Mucosa of descending colon (tissue), 3 donors: ENCODE results near the gene LSM10. TPM values are rescaled to one million over a fixed set of nuclear protein-coding genes. Genes with fewer than 3 reads are reported as not detected.
A peak's percentile ranks its signal among the peaks of the same experiment; 100 is the strongest.

Source experiments
- ATAC-seq: fragments of 200-7000 bp; cut with Tn5 transposase; one replicate; pipeline ENCODE4 v1.9.1; 2020; ENCODE audit warnings: mild to moderate bottlenecking, moderate library complexity
- DNase-seq, 3 donors: peaks; one replicate each; pipeline ENCODE4 v3.0.0-alpha.2; 2020
- H3K36me3 ChIP-seq: fragments of 200-600 bp; one replicate; pipeline ENCODE4 v1.8.0; 2021; ENCODE audit warnings: low read depth, mild to moderate bottlenecking
- H3K4me1 ChIP-seq: fragments of 200-600 bp; one replicate; pipeline ENCODE4 v1.8.0; 2021; ENCODE audit warnings: low read depth, mild to moderate bottlenecking
- H3K4me3 ChIP-seq: fragments of 200-600 bp; one replicate; pipeline ENCODE4 v1.8.0; 2021; ENCODE audit warnings: mild to moderate bottlenecking
- H3K9me3 ChIP-seq: fragments of 200-600 bp; one replicate; pipeline ENCODE4 v1.8.0; 2021; ENCODE audit warnings: mild to moderate bottlenecking
- intact Hi-C, 2 donors: fragments of 100-400 bp; cut with DNase I in 1 of 2; cut with micrococcal nuclease in 1 of 2; formaldehyde crosslinking; loops; one replicate each; pipeline versions ENCODE4 v1.11.0 to v1.11.1; 2022; cut with DNase I, micrococcal nuclease
- total RNA-seq, 3 donors: library from RNA; stranded (reverse); fragmentation: NEBNext Ultra II Directional in 2 of 3; extraction: Animal tissue kit (Norgen Biotek cat#: 25700) in 2 of 3; gene quantifications; one replicate each; pipeline versions ENCODE4 v1.2.1 to v1.2.4, GENCODE V29; 2021 to 2023
- TF ChIP-seq, protein P1 (sequence below): fragments of 200-600 bp; IDR thresholded peaks from one replicate; pipeline ENCODE4 v1.8.0; 2022; ENCODE audit warnings: antibody characterized with exemption, mild to moderate bottlenecking
- donor health status: DM: no; HTN: no; CAD: no; lungs with moderate emphysema.
- donor health status: DM: no; HTN: no; CAD: no.
- donor health status: DM: no; HTN: yes; CAD: no.

Gene LSM10
- total RNA-seq, 3 donors from 2014 or later = 19.5 to 52.9 (median 22.5) TPM

DNA sequence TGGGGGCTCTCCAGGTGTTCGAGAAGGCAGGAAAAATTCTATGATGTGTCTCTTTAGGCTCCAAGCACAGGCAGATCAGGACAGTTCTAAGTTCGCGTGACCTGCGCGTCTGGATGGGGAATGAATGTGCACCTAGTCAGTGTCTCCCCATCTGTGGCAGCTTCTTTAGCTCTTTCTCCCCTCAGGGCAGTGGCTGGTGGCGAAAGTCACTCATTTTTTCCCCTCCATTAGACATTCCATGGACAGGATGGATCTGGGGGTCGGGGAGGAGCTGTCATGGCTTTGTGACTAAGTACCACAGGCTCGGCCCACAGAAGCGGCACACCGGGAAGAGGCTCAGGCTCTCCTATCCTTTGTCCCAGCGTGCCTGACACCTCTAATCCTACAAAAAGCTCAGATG is 43.2 kb downstream of the LSM10 start:
- ATAC-seq = no peak
- intact Hi-C loops = no loop called here
- H3K36me3 ChIP-seq = no peaks in the 10 kb centered on the region
- TF ChIP-seq, protein P1, sequence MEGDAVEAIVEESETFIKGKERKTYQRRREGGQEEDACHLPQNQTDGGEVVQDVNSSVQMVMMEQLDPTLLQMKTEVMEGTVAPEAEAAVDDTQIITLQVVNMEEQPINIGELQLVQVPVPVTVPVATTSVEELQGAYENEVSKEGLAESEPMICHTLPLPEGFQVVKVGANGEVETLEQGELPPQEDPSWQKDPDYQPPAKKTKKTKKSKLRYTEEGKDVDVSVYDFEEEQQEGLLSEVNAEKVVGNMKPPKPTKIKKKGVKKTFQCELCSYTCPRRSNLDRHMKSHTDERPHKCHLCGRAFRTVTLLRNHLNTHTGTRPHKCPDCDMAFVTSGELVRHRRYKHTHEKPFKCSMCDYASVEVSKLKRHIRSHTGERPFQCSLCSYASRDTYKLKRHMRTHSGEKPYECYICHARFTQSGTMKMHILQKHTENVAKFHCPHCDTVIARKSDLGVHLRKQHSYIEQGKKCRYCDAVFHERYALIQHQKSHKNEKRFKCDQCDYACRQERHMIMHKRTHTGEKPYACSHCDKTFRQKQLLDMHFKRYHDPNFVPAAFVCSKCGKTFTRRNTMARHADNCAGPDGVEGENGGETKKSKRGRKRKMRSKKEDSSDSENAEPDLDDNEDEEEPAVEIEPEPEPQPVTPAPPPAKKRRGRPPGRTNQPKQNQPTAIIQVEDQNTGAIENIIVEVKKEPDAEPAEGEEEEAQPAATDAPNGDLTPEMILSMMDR = no peak
- H3K4me1 ChIP-seq = no peaks in the 10 kb centered on the region
- H3K9me3 ChIP-seq = no peaks in the 10 kb centered on the region
- DNase-seq = no peak
- no peak overlapping the region for H3K4me3 ChIP-seq

DNA sequence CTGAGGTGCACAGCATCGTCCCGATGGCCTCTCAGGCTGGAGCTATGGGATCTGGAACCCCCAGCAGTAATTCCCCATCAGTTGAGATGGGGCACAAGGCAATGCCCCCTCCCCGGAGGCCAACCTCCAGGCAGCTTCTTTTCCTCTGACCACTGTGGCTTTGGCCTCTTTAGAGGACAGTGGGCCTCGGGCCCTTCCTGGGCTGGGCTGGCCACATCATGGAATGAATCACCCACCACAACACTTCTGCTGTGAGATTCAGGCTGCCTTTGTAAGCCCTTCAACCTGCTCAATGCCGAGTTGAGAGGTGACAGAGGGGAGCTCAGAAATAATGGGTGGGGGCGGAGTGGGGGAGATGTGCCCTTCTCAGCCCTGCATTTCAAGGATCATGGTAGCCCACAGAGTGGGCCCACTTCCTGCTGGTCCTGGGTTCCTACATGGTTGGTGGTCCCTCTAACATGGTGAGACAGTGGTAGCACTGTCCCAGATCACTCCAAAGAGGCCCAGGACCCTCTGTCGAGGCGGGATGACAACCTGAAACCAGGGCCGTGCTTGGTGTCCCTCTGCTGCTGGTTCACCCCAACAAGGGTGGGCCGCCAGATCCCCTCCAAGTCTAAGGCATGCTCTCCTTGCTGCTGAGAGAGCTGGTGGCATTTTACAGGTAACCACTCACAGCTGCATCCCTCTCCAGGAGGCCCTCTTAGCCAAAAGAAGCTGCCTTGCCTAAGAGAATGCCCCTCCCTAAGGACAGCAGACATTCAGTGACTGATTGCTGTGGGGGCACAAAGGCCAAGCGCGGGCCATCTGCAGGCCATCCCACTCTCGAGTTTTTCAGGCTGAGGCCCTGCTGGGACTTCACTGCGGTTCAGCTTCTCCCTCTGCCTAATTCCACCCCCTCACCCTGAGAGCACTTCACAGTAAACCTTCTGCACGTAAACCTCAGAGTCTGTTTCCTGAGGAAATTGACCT is 44.5 kb downstream of the LSM10 start:
- DNase-seq = no peak
- H3K4me3 ChIP-seq = no peak overlapping the region
- no peaks in the 10 kb centered on the region for H3K4me1 ChIP-seq
- no peak for ATAC-seq
- H3K36me3 ChIP-seq = no peaks in the 10 kb centered on the region
- no peaks in the 10 kb centered on the region for H3K9me3 ChIP-seq
- intact Hi-C loops = no loop called here
- TF ChIP-seq, protein P1 = no peak

DNA sequence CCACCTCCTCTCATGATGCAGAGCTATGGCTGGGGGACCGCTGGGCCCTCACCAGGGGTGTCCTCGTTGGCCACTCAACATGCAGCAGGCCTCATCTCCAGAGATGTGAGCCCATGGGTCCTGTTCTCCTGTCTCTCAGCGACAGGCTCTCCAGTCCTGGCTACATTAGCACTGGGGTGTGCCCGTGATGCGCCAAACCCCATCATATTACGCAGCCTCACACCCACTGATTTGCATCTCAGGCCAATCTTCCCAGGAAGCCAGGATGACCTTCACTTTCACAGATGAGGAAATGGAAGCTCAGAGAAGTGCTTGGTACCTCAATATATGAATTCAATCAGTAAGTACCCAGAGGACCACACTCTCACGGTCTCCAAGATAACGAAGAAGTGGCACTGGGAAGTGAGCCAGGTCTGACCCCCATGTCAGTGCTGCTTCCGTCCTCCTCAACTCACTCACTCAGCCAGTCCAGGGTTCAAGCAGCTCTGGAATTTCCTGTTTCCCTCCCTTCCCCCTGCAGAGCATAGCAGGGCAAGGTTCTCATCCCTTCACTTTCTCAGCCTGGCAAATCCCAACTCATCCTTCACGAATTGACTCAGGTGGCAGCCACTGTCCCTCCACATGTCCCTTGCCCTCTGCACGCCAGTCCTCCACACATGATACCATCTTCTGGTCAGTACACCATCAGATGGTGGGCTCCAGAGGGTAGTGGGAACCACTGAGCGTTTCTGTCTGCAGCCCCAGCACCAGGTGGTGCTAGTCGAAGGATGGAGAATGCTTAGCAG is 45.4 kb downstream of the LSM10 start:
- Histone ChIP-seq H3K4me1 (no peaks in the 10 kb centered on the region), H3K9me3 (no peaks in the 10 kb centered on the region), H3K36me3 (no peaks in the 10 kb centered on the region), H3K4me3 (no peak overlapping the region)
- no peak for ATAC-seq
- intact Hi-C loops = no loop called here
- DNase-seq = no peak
- TF ChIP-seq, protein P1 = no peak

DNA sequence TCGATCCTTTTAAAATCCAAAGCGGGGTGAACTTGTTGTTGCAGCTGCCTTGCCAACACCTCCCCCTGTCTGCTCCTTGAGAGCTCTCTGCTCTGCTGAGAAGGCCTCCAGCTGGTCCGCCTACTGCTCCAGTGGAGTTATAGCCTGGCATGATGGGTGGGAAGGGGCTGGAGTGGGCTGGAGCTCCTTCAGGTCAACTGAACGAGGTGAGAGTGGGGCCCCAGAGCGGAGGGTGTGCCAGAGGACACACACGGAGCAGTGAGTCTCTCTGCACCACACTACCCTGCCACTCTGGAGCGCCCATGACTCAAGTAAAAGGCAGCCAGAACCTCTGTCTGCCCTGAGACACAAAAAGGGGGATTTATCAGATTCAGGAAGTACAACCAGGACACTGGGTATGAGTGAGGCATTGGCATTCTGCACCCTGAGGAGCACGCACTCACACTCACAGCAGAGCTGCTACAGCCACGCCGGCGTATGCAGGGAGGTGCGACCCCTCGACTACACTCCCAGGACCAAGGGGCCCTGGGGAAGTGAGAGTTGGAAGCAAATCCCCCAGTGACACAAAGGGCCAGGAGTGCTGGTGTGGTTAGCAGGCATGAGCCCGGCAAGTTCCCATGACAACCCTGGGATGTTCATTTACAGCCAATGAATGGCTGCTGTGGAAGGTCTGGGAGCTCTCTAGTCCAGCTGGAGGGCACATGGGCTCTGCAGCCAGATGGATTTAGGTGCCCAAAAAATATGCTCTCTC is 46.3 kb downstream of the LSM10 start:
- H3K9me3 ChIP-seq = no peaks in the 10 kb centered on the region
- TF ChIP-seq, protein P1 = no peak
- DNase-seq (no peak), ATAC-seq (peak; percentile 7)
- intact Hi-C loops = no loop called here
- H3K4me1 ChIP-seq = no peaks in the 10 kb centered on the region
- H3K4me3 ChIP-seq = no peak overlapping the region
- no peaks in the 10 kb centered on the region for H3K36me3 ChIP-seq

DNA sequence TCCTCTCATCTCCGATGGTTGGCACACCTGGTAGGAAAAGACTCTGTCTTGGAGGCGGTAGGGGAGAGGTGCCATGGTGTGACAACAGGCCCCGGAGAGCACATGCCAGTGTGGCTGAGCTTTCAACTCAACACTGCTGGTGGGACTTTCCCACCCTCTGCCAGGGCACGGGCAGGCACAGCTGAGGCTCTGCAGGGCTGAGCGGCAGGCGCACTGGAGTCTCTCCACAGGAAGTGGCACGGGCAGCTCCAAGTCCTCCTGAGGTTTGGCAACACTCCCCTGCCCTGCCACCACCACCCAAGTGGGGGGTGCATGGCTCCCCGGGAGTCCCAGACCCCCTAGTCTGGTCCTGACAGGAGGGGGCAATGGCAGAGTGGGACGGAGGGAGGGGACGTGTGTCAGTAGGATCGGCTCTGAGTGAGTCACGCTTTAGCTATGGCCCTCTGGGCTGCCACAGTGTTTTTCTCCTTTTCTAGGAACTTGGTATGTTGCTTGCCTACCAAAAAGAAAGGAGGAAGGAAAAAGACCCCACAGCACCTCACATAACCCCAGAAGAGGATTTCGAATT is 47.0 kb downstream of the LSM10 start:
- TF ChIP-seq, protein P1 = no peak
- ATAC-seq = peak; percentile 46
- intact Hi-C loops = no loop called here
- Histone ChIP-seq H3K4me3 (no peak overlapping the region), H3K4me1 (no peaks in the 10 kb centered on the region), H3K36me3 (no peaks in the 10 kb centered on the region), H3K9me3 (no peaks in the 10 kb centered on the region)
- no peak for DNase-seq
